ENCODE results near the gene LACTB. TPM values are rescaled to one million over a fixed set of nuclear protein-coding genes. Genes with fewer than 3 reads are reported as not detected.
A peak's percentile ranks its signal among the peaks of the same experiment; 100 is the strongest.

Gene LACTB
- polyA plus RNA-seq, 1 experiment, result 8.1 TPM

DNA sequence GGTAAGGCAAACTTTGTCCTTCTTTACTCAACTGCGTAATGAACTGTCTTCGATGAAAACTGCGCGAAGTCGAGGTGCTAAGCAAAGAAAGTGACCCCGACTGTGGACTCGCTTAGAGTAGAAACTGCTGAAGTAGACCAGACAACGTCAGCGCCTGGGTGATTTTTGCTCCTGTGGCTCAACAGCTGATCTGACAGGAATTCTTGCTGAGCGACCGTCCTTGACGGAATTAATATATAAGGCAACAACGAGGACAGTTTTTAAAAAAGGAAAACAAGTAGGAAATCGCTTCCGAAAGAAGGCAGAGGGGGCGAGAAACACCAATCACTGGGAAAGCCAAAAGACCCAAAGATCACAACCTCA lies 35.1 kb downstream of the LACTB start:
- Histone ChIP-seq H3K4me3 (ENCODE audit: low read depth, low read length) (peak overlapping the region; percentile 66), H3K27me3 (ENCODE audit: control insufficient read depth, insufficient read depth, low read length) (no peaks in the 10 kb centered on the region), H3K36me3 (ENCODE audit: control insufficient read depth, insufficient read depth, low read length) (peaks cover 5% of the 10 kb centered on the region)
- TF ChIP-seq, protein P1, sequence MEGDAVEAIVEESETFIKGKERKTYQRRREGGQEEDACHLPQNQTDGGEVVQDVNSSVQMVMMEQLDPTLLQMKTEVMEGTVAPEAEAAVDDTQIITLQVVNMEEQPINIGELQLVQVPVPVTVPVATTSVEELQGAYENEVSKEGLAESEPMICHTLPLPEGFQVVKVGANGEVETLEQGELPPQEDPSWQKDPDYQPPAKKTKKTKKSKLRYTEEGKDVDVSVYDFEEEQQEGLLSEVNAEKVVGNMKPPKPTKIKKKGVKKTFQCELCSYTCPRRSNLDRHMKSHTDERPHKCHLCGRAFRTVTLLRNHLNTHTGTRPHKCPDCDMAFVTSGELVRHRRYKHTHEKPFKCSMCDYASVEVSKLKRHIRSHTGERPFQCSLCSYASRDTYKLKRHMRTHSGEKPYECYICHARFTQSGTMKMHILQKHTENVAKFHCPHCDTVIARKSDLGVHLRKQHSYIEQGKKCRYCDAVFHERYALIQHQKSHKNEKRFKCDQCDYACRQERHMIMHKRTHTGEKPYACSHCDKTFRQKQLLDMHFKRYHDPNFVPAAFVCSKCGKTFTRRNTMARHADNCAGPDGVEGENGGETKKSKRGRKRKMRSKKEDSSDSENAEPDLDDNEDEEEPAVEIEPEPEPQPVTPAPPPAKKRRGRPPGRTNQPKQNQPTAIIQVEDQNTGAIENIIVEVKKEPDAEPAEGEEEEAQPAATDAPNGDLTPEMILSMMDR (IDR thresholded peaks at IDR 0.05; ENCODE audit: insufficient read depth, low read depth, low read length), result no peak
- POLR2A ChIA-PET, result interaction anchor here (1.0 kb wide), 1 partner anchor 56 kb away, joined by 3 read pairs; no protein-coding TSS in a partner anchor
- CTCF ChIA-PET, result interaction anchor here (0.8 to 1.6 kb wide), 3 partner anchors 18 to 86 kb away, joined by 3 to 4 read pairs (median 4); no protein-coding TSS in a partner anchor
- DNase-seq (ENCODE audit: low read depth), result no peak

DNA sequence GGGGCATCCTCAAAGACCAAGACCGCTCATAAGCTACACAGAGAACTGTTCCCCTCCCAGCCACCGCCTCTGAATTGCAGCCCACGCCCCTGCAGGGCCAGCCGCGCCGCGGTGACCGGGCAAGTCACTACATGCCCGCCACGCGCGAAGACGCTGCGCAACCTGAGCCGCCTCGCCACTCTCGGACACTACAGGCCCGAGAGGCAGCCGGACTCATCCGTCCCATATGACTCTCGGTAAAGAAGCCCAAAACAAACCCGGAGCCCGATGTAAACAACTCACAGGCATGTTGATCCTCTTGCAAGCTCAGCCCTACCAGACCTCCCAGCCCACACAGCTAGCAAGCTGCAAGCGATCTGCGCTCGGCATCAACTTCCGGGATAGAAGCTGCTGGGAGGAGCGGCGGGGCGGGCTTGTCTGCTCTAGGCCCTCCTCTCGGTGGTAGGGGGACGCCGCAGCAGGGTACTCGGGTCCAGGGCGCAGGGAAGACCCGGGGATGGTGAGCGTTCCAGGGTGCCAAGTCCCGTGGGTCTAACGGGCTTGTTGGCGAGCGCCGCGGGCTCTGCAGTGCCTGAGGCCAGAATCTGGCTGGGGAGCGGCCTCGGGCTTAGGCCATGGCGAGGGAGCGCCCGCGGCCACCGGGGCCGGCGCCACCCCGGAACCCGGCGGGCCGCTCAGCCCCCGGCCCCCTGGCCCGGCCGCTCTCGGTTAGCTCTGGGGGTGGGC lies 35.6 kb downstream of the LACTB start, which contains the start of gene RPS27L:
TSS of gene RPS27L (minus strand) at position 360 of the 726 bp plus-strand sequence. CDS start at position 288, 72 bp downstream.
- H3K4me3 ChIP-seq (ENCODE audit: low read depth, low read length), result peak within 1 kb of the TSS; percentile 66
- H3K36me3 ChIP-seq (ENCODE audit: control insufficient read depth, insufficient read depth, low read length), result peaks cover 5% of the 10 kb centered on the region
- ChIA-PET POLR2A (interaction anchor here (1.0 kb wide), 1 partner anchor 56 kb away, joined by 3 read pairs; no protein-coding TSS in a partner anchor), CTCF (interaction anchor here (0.8 to 1.6 kb wide), 4 partner anchors 18 to 86 kb away, joined by 3 to 4 read pairs (median 4); no protein-coding TSS in a partner anchor)
- DNase-seq (ENCODE audit: low read depth), result peak; percentile 65
- H3K27me3 ChIP-seq (ENCODE audit: control insufficient read depth, insufficient read depth, low read length), result no peaks in the 10 kb centered on the region
- TF ChIP-seq, protein P1 (IDR thresholded peaks at IDR 0.05; ENCODE audit: insufficient read depth, low read depth, low read length), result no peak

DNA sequence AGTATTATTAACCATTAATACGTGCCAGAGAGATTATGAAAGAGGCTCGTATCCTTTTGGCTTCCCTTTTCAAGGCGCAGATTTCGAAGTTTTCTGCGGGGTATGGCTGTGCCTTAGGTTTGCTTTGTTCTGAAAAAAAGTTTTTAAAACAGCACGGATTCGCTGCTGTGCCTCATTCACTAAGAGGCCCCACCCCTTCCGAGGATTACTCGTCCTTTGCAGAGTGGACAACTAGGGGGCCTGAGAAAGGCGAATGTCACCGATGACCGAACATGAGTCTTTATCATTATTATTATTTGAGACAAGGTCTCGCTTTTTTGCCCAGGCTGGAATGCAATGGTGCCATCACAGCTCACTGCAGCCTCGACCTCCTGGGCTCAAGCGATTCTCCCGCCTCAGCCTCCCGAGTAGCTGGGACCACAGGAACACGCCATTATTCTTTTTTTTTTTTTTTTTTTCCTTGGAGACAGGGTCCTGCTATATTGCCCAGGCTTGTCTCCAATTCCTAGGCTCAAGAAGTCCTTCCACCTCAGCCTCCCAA lies 36.3 kb downstream of the LACTB start:
- Histone ChIP-seq H3K36me3 (ENCODE audit: control insufficient read depth, insufficient read depth, low read length) (peaks cover 2% of the 10 kb centered on the region), H3K27me3 (ENCODE audit: control insufficient read depth, insufficient read depth, low read length) (no peaks in the 10 kb centered on the region), H3K4me3 (ENCODE audit: low read depth, low read length) (peak overlapping the region; percentile 66)
- POLR2A ChIA-PET, result interaction anchor here (1.0 kb wide), 1 partner anchor 55 kb away, joined by 3 read pairs; no protein-coding TSS in a partner anchor
- CTCF ChIA-PET, result interaction anchor here (1.4 to 1.6 kb wide), 2 partner anchors 17 to 63 kb away, joined by 3 to 4 read pairs; no protein-coding TSS in a partner anchor
- TF ChIP-seq, protein P1 (IDR thresholded peaks at IDR 0.05; ENCODE audit: insufficient read depth, low read depth, low read length), result peak; percentile 42
- DNase-seq (ENCODE audit: low read depth), result peak; percentile 40

DNA sequence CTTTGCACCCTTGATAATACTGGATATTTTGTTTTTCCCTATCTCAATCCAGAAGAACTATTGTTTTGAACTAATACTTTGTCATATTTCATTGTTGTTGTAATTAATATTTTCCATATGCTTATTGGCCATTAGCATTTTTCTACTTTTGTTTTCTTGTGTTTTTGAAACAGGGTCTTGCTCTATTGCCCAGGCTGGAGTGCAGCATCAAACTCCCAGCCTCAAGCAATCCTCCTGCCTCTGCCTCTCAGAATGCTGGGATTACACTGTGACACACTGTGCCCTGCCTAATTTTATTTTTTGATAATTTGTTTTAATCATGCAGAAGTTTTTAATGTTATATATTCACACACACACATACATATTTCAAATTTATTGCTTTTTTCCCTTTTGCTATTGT lies 39.0 kb downstream of the LACTB start:
- no peak for DNase-seq (ENCODE audit: low read depth)
- TF ChIP-seq, protein P1 (IDR thresholded peaks at IDR 0.05; ENCODE audit: insufficient read depth, low read depth, low read length), result no peak
- ChIA-PET POLR2A (no interaction called here), CTCF (no interaction called here)
- no peaks in the 10 kb centered on the region for H3K36me3 ChIP-seq (ENCODE audit: control insufficient read depth, insufficient read depth, low read length)
- no peak overlapping the region for H3K4me3 ChIP-seq (ENCODE audit: low read depth, low read length)
- no peaks in the 10 kb centered on the region for H3K27me3 ChIP-seq (ENCODE audit: control insufficient read depth, insufficient read depth, low read length)

DNA sequence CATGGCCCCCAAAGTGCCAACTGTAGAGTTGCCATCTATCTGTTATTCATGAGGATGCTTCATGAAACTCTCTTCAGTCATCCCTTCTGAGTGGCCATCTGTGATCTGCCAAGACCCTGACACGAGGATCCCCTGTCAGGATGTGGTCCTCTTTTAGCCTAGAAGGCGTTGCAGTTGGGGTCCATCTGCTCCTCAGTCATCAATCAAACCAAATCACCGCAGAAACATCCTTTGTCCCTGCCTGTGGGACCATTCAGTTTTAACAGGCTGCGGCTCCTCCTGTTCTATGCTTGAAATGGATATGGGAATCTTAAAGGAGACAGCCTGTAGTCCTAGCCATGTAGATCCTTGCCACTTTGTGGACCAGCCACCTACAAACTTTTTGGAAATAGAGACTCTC lies 41.6 kb downstream of the LACTB start:
- no peak overlapping the region for H3K4me3 ChIP-seq (ENCODE audit: low read depth, low read length)
- CTCF ChIA-PET, result no interaction called here
- no peak for DNase-seq (ENCODE audit: low read depth)
- no peaks in the 10 kb centered on the region for H3K36me3 ChIP-seq (ENCODE audit: control insufficient read depth, insufficient read depth, low read length)
- POLR2A ChIA-PET, result no interaction called here
- H3K27me3 ChIP-seq (ENCODE audit: control insufficient read depth, insufficient read depth, low read length), result no peaks in the 10 kb centered on the region
- TF ChIP-seq, protein P1 (IDR thresholded peaks at IDR 0.05; ENCODE audit: insufficient read depth, low read depth, low read length), result no peak

Measured in BJ (cell line).